K562 (cell line): Measurements from ENCODE around the gene PRPF38A. TPM values are rescaled to one million over a fixed set of nuclear protein-coding genes. Genes with fewer than 3 reads are reported as not detected.
A peak's percentile ranks its signal among the peaks of the same experiment; 100 is the strongest.

Experiments
- ELF1 ChIP-seq: fragments of 200-800 bp; sonication (Bioruptor generic); IDR thresholded peaks from 2 replicates; pipeline ENCODE4 v1.6.1; 2016; ENCODE audit warnings: missing genetic modification characterization, missing compliant biosample characterization
- MYC ChIP-seq, 2 experiments: fragments of 250-450 bp in 1 of 2; sonication (Bioruptor Pico) in 1 of 2; IDR thresholded peaks; 2 replicates each; pipeline versions ENCODE4 v1.5.1 to v1.6.1; 2012 to 2021; ENCODE audit warnings: low read depth in 2 of 2, borderline replicate concordance in 1 of 2, improper control_type of control experiment in 1 of 2, low read length in 1 of 2, mild to moderate bottlenecking in 1 of 2, moderate library complexity in 1 of 2
- polyA plus RNA-seq, 8 experiments: library from polyadenylated mRNA; depleted of rRNA in 4 of 8; stranded (reverse) in 5 of 8; unstranded in 3 of 8; fragments of >200 nt; fragmentation: Nextera tagmentation in 2 of 8; fragmentation: Illumina TruSeq in 1 of 8; extraction: Ambion mirVana in 2 of 8; extraction: Trizol in 1 of 8; gene quantifications; 2 replicates each; pipeline versions ENCODE4 v1.2.1 to v1.2.3, GENCODE V29; 2011 to 2014; ENCODE audit warnings: inconsistent platforms in 1 of 8, missing spikeins in 1 of 8
- total RNA-seq, 7 experiments: library from RNA; depleted of rRNA in 6 of 7; stranded (reverse); fragments of >200 nt in 6 of 7; fragmentation: Illumina TruSeq in 2 of 7; extraction: Trizol in 2 of 7; gene quantifications; 2 replicates each; pipeline versions ENCODE4 v1.2.1 to v1.2.3, GENCODE V29; 2011 to 2021; ENCODE audit warnings: low replicate concordance in 1 of 7
- TF ChIP-seq, protein P1 (sequence below): sonication (generic); formaldehyde crosslinking; IDR thresholded peaks from 2 replicates; pipeline ENCODE4 v1.8.0; 2023; ENCODE audit warnings: missing genetic modification reagents, mild to moderate bottlenecking, borderline replicate concordance
- TF ChIP-seq, protein P2 (sequence below), 2 experiments: fragments of 450-650 bp in 1 of 2; sonication (generic) in 1 of 2; formaldehyde crosslinking in 1 of 2; IDR thresholded peaks; 2 replicates each; pipeline versions ENCODE4 v1.7.1 to v1.9.0; 2016 to 2022; ENCODE audit warnings: inconsistent platforms in 1 of 2, mild to moderate bottlenecking in 1 of 2, missing genetic modification reagents in 1 of 2
- TF ChIP-seq, protein P3 (sequence below): sonication (generic); formaldehyde crosslinking; IDR thresholded peaks from 2 replicates; pipeline ENCODE4 v1.8.0; 2022; ENCODE audit warnings: mild to moderate bottlenecking, low read depth, missing genetic modification reagents
- TF ChIP-seq, protein P4 (sequence below): sonication (generic); formaldehyde crosslinking; IDR thresholded peaks from 2 replicates; pipeline ENCODE4 v1.8.1; 2022; ENCODE audit warnings: missing genetic modification reagents

The PRPF38A gene
- total and polyA plus RNA-seq, 9 of the 15 experiments (the other 6 are each of a cell fraction or from before 2014, with no cell fraction given): 53.6 to 198 (median 89.2) TPM

DNA sequence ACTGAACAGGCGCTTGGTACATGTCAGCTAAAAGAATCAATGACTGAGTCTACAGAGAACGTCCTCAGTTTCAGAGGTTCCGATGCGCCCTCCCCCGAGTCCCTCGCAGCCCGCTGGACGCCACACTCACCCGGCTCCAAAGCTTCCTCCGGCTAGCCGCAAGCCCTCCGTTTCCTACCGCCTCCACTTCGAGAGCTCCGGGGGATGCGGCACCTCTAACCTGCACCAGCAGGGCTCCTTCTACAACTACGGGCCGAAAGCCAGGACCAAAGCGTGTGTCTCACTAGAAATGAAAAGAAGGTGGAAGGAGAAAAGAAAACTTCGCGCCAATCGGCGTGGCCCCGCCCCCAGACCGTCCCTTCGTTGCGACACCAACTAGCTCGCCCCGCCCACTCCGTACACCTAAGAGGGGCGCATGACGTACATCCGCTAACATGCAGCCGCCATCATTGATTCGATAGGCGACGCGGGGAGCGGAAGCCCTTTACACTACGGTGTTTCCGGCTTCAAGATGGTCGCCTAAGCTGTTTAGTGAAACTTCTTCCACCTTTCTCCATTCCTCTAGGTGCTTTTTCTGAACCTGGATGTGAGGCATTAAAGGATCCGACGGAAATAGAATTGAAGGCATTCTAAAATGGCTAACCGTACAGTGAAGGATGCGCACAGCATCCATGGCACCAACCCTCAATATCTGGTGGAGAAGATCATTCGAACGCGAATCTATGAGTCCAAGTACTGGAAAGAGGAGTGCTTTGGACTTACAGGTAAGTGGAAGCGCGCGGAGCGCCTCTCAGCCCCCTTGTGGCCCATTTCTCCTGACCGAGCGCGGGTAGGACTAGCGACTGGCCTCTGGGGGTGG is at the start of gene PRPF38A, which contains the start of gene ORC1 (continued):
- TF ChIP-seq MYC (IDR thresholded peaks at IDR 0.05; ENCODE audit: low read depth, low read length): peak; percentile 74; the same call in 1 of the 2 replicates
- TF ChIP-seq MYC (CRISPR knock-in tag; IDR thresholded peaks at IDR 0.05; ENCODE audit: borderline replicate concordance, low read depth): no peak; the same call in none of the 2 replicates
- TF ChIP-seq, protein P1, sequence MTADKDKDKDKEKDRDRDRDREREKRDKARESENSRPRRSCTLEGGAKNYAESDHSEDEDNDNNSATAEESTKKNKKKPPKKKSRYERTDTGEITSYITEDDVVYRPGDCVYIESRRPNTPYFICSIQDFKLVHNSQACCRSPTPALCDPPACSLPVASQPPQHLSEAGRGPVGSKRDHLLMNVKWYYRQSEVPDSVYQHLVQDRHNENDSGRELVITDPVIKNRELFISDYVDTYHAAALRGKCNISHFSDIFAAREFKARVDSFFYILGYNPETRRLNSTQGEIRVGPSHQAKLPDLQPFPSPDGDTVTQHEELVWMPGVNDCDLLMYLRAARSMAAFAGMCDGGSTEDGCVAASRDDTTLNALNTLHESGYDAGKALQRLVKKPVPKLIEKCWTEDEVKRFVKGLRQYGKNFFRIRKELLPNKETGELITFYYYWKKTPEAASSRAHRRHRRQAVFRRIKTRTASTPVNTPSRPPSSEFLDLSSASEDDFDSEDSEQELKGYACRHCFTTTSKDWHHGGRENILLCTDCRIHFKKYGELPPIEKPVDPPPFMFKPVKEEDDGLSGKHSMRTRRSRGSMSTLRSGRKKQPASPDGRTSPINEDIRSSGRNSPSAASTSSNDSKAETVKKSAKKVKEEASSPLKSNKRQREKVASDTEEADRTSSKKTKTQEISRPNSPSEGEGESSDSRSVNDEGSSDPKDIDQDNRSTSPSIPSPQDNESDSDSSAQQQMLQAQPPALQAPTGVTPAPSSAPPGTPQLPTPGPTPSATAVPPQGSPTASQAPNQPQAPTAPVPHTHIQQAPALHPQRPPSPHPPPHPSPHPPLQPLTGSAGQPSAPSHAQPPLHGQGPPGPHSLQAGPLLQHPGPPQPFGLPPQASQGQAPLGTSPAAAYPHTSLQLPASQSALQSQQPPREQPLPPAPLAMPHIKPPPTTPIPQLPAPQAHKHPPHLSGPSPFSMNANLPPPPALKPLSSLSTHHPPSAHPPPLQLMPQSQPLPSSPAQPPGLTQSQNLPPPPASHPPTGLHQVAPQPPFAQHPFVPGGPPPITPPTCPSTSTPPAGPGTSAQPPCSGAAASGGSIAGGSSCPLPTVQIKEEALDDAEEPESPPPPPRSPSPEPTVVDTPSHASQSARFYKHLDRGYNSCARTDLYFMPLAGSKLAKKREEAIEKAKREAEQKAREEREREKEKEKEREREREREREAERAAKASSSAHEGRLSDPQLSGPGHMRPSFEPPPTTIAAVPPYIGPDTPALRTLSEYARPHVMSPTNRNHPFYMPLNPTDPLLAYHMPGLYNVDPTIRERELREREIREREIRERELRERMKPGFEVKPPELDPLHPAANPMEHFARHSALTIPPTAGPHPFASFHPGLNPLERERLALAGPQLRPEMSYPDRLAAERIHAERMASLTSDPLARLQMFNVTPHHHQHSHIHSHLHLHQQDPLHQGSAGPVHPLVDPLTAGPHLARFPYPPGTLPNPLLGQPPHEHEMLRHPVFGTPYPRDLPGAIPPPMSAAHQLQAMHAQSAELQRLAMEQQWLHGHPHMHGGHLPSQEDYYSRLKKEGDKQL (CRISPR knock-in tag): no peak
- TF ChIP-seq ELF1 (tag): peak; percentile 78
- TF ChIP-seq, protein P2, sequence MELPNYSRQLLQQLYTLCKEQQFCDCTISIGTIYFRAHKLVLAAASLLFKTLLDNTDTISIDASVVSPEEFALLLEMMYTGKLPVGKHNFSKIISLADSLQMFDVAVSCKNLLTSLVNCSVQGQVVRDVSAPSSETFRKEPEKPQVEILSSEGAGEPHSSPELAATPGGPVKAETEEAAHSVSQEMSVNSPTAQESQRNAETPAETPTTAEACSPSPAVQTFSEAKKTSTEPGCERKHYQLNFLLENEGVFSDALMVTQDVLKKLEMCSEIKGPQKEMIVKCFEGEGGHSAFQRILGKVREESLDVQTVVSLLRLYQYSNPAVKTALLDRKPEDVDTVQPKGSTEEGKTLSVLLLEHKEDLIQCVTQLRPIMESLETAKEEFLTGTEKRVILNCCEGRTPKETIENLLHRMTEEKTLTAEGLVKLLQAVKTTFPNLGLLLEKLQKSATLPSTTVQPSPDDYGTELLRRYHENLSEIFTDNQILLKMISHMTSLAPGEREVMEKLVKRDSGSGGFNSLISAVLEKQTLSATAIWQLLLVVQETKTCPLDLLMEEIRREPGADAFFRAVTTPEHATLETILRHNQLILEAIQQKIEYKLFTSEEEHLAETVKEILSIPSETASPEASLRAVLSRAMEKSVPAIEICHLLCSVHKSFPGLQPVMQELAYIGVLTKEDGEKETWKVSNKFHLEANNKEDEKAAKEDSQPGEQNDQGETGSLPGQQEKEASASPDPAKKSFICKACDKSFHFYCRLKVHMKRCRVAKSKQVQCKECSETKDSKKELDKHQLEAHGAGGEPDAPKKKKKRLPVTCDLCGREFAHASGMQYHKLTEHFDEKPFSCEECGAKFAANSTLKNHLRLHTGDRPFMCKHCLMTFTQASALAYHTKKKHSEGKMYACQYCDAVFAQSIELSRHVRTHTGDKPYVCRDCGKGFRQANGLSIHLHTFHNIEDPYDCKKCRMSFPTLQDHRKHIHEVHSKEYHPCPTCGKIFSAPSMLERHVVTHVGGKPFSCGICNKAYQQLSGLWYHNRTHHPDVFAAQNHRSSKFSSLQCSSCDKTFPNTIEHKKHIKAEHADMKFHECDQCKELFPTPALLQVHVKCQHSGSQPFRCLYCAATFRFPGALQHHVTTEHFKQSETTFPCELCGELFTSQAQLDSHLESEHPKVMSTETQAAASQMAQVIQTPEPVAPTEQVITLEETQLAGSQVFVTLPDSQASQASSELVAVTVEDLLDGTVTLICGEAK (IDR thresholded peaks at IDR 0.05): peak; percentile 94
- TF ChIP-seq, protein P2 (CRISPR knock-in tag; IDR thresholded peaks at IDR 0.05): no peak
- TF ChIP-seq, protein P3, sequence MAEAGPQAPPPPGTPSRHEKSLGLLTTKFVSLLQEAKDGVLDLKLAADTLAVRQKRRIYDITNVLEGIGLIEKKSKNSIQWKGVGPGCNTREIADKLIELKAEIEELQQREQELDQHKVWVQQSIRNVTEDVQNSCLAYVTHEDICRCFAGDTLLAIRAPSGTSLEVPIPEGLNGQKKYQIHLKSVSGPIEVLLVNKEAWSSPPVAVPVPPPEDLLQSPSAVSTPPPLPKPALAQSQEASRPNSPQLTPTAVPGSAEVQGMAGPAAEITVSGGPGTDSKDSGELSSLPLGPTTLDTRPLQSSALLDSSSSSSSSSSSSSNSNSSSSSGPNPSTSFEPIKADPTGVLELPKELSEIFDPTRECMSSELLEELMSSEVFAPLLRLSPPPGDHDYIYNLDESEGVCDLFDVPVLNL: peak; percentile 83; the same call in 1 of the 2 replicates
- TF ChIP-seq, protein P4, sequence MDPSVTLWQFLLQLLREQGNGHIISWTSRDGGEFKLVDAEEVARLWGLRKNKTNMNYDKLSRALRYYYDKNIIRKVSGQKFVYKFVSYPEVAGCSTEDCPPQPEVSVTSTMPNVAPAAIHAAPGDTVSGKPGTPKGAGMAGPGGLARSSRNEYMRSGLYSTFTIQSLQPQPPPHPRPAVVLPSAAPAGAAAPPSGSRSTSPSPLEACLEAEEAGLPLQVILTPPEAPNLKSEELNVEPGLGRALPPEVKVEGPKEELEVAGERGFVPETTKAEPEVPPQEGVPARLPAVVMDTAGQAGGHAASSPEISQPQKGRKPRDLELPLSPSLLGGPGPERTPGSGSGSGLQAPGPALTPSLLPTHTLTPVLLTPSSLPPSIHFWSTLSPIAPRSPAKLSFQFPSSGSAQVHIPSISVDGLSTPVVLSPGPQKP (CRISPR knock-in tag): no peak
